DMS79 treated with DMSO at 0.1 percent for 48 hours (cell line): ENCODE data around the gene ZP2.
"Not testable (repeated sequence)": the region's sequence is repeated elsewhere in the genome, so short reads cannot be mapped to it uniquely, and the experiment has no call there.

Experiments
- DNase-seq: peaks from one replicate; lab custom pipeline; 2025; lab: John Stamatoyannopoulos, UW

The ZP2 gene

DNA sequence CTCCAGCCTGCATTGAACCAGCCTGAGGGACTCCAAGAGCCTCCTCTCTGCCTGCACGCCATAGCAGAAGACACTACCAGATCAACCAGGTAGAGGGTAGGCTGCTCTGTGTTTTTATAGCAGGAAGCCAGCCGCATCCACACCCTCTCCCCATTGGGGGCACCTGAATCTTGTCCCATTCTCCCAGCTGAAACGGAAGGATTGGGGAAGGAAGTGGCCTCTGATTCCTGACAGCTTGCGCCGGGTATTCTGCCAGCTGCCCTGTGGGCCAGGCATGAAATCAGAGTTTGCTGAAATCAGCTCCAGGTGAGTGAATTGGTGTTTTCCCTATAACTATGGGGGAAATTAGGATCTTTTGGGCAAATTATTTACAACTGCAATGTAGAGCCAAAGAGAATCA is at the start of gene ZP2:
Gene ZP2 (minus strand): TSS at position 89 of the 400 bp plus-strand sequence. CDS start 27 bp downstream, at position 62.
- no peak for DNase-seq

DNA sequence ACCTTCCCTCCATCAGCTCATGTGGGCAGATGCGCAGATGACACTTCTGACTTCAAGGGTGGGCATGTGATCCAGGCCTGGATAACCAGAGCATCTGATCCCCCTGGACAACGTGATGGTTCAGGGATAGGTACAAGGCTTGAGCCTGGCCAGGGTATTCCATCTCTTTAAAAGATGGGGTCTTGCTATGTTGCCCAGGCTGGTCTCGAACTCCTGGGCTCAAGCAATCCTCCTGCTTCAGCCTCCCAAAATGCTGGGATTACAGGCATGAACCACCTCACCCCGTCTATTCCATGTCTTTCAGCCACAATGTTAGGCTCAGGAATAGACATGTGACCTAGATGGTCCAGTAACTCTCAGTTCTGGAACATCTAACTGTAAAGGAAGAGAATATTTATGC is 45.9 kb upstream of the ZP2 start:
- no peak for DNase-seq

- no peak for DNase-seq
These were observed 45.3 kb upstream of the ZP2 start for GRCh38 chr16:21256636-21257035.

GRCh38 chr16:21253470-21253869 is 42.1 kb upstream of the ZP2 start:
- DNase-seq: no peak

GRCh38 chr16:21250072-21250923 is 38.9 kb upstream of the ZP2 start:
- no peak for DNase-seq

- not testable (repeated sequence) for DNase-seq
These were observed 36.8 kb upstream of the ZP2 start for GRCh38 chr16:21248179-21248578.

GRCh38 chr16:21244518-21245215 is 33.3 kb upstream of the ZP2 start:
- no peak for DNase-seq

GRCh38 chr16:21242756-21243155 is 31.4 kb upstream of the ZP2 start:
- DNase-seq: no peak

- DNase-seq: no peak
These were observed 28.3 kb upstream of the ZP2 start for GRCh38 chr16:21239646-21240045.

DNA sequence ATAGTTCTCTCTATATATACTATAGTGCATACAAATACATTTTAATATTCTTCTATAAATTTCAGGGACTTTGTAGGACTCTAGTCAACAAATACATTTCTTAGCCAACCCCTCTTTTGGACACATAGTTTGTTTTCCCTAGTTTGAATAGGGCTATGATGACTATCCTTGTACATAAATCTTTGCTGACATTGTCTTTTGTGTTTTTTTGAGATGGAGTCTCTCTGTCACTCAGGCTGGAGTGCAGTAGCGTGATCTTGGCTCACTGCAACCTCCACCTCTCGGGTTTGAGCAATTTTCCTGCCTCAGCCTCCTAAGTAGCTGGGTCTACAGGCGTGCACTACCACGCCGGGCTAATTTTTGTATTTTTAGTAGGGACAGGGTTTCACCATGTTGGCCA is 25.5 kb upstream of the ZP2 start:
- no peak for DNase-seq

- no peak for DNase-seq
These were observed 23.8 kb upstream of the ZP2 start for GRCh38 chr16:21235199-21235585.

DNA sequence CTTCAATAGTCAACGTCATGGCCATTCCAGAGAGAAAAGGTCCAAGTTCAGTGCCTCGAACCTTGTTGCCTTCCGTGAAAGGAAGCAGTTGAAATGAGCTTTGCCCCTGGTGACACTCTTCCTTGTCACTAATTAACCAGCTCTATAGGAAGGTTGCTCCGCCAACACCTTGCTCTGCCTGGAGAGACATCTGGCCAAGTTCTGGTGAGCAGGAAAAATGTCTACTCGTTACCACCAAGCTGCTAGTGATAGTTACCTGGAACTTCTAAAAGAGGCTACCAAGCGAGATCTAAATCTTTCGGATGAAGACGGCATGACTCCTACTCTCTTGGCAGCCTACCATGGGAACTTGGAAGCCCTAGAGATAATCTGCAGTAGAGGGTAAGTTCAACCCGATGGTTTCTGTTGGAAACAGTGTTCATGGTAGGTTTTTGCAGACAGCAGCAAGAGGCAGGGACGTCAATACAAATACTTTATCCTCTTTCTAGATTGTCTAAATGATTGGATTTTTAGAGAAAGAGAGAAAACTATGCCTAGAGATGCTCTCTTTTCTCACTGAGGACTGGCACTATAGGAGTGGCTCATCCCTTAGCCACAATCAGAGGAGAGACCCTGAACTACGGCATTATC is 22.3 kb upstream of the ZP2 start, which contains the start of gene ANKS4B:
Gene ANKS4B (plus strand): TSS at position 179 of the 630 bp plus-strand sequence. CDS start 39 bp downstream, at position 218.
- no peak for DNase-seq

GRCh38 chr16:21233045-21233520 is 21.7 kb upstream of the ZP2 start:
- no peak for DNase-seq

DNA sequence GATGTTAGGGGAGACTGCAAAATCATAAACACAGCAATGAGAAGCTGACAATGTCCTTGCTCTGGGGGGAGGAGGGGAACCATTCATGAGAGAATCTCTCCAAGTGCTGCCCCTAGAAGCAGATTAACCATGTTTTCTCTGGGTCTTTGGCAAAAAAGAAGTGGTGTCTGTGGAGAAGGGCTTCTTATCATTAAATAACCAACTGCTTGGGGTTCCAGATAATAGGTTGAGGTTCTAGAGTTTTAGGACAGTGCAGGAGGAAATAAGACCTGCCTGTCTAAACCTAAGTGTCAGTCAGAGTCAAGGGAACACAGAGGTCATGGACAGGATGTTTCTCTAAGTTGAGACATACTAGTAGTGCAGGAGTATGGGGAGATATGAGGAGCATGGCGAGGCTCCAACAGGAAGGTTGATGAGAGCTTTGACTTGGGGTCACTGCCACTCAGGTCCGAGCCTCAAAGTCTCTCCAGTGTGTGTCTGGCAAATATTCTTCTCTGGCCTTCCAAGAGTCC is 17.0 kb upstream of the ZP2 start:
- no peak for DNase-seq

DNA sequence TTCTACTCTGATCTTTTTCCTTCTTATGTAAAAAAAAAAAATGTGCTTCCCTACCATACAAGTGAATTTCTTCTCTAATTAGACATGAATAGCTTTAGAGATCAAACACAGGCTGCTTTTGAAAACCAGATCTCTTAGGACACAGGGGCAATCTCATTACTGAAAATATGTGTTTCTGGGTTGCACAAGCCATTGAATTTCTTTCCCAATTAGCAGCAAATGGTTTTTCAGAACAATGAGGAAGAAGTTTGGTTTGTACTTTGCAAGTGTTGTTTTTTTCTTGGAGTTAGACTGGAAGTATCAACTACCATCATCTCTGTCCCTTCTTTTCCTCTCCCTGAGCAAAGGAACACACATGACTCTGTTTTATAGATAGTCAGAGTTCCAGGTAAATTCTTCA is 16.5 kb upstream of the ZP2 start:
- DNase-seq: no peak

DNA sequence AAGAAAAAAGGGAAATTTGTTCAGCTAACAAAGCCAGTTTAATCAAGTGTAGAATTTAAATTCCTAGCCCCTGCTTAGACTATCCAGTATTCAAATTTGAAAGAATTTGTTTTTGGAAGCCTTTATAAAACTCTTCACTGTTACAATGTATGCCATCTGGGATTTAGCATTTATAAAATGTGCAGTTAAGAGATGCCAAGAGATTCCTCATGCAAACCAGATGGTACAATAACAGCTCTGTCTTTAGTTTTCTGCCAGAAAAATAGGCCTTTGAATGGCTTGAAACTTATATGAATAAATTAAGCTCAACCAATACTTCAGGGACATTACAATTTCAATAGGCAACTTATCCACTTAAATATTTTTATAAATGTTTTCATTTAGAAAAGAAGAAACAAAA is 15.4 kb upstream of the ZP2 start:
- no peak for DNase-seq

DNA sequence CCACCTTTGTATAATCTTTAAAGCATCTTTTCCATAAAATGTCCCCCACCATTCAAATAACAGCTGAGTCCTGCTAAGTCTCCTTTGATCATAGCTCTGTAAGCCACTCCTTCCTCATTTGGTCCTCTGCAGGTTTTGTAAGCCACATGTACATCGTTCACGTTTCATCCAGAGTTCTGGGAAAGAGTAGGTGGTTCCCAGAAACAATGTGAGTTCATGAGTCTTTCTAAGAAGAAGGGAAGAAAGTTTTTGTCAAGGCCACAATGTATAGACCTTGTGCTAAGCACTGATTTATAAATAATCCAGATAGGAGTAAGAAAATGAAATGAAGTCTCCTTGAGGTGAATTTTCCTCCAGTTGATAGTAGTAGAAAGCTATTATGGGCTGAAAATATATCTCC is 13.4 kb upstream of the ZP2 start:
- DNase-seq: no peak

DNA sequence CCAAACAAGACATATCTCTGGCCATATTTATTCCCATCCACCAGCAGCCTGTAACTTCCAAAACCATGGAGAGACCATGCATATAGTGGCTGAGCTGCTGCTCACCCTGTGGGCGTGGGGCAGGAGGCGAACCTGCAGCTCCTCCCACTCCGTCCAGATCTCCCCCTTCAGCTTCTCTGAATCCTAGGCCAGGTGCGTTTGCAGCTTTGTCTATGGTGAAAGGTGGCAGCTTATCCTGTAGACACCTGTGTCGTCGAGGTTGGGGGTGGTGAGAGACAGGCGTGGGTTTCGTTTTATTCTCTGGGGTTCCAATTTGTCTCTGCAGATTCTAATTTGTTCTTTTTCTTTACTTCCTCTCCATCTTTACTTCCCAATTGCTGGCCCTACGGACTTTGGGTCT is 12.4 kb upstream of the ZP2 start:
- no peak for DNase-seq

DNA sequence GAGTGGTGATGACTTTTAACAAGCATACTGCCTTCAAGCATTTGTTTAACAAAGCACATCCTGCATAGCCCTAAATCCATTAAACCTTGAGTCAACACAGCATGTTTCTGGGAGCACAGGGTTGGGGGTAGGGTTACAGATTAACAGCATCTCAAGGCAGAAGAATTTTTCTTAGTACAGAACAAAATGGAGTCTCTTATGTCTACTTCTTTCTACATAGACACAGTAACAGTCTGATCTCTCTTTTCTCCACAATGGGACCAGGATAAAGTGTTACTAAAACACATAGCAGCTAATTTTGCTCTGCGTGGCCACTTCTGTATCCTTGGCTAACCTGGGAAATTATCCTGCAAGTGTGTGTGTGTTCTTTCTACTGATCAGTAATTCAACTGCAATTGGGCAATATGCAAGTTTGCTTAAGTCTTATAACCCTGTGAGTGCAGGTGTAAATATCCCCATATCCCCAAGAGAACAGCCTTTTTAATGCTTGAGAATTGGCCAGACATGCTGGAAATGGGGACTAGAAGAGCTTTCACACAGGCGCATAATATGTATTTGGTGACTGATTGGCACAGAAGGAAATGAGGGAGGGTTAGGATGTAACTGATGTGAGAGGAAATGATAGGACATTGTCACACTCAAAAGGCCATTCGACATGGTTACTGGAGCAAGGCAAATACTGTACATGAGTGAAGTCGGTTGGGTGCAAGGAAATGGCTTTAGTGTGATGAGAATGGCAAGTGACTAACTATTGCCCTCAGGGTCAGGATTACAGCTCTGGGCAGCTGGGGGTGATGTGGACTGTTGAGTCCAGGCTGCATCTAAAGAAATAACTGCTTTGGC is 11.3 kb upstream of the ZP2 start:
- DNase-seq: no peak

DNA sequence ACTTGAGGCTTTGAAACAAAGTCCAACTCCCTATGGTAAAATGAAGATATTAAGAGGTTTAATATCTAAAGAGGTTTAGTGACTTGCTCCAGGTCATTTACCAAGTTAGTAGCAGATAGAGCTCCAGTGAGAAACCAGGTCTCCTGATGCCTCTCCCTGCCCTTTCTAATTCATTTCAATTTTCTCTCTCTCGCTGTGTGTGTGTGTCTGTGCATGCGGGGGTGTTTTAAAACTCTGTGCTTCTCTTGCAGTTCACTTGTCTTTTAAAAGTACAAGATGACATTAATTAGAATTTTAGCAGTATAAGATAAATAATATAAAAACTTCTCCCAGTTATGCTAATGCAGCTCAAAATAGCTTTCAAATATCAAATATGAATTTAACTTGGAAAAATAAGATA is 8.2 kb upstream of the ZP2 start:
- no peak for DNase-seq

DNA sequence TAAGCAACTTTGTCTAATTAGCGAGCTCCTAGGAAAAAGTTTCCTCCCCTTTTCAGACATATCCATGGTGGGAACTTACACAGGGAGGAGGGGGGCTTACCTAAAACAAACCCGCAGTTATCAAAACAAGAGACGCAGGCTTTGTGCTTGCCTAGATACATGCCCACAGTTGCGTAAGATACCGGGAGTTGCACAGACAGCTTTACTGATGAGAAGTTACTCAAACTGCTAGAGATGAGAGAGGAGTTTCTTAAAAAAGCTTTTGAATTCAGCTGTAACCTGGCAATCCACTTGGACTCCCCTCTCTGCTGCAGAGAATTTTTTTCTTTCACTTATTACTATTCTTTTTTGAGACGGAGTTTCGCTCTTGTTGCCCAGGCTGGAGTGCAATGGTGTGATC is 6.8 kb upstream of the ZP2 start:
- DNase-seq: no peak

GRCh38 chr16:21217121-21217520 is 5.7 kb upstream of the ZP2 start:
- no peak for DNase-seq
